BJ (cell line): ENCODE measurements around the gene WWP2. TPM values are rescaled to one million over a fixed set of nuclear protein-coding genes. Genes with fewer than 3 reads are reported as not detected.

ENCODE experiments used
- CTCF ChIA-PET: fragments of 350-600 bp; formaldehyde crosslinking; extraction: SDS; loops from one replicate; lab custom pipeline; 2021; ENCODE audit warnings: antibody characterized with exemption, inconsistent platforms; lab: Yijun Ruan, JAX
- POLR2A ChIA-PET: fragments of 300-600 bp; sonication (Branson Sonifier 250); formaldehyde crosslinking; extraction: SDS; loops from one replicate; lab custom pipeline; 2021; ENCODE audit warnings: antibody characterized with exemption; lab: Charles Lee
- DNase-seq: peaks from one replicate; pipeline ENCODE4 v3.0.0-alpha.2; 2011; ENCODE audit warnings: low read depth
- H3K27me3 ChIP-seq: 2 replicates; pipeline ENCODE4 v1.6.0; 2011; ENCODE audit warnings: low read length; ENCODE audit not compliant: control insufficient read depth, insufficient read depth
- H3K36me3 ChIP-seq: 2 replicates; pipeline ENCODE4 v1.5.1; 2011; ENCODE audit warnings: low read length; ENCODE audit not compliant: control insufficient read depth, insufficient read depth
- H3K4me3 ChIP-seq: 2 replicates; pipeline ENCODE4 v1.5.1; 2011; ENCODE audit warnings: low read depth, mild to moderate bottlenecking, control low read depth, low read length
- CTCF ChIP-seq: IDR thresholded peaks from 2 replicates; pipeline ENCODE4 v1.5.1; 2011; ENCODE audit warnings: low read depth, mild to moderate bottlenecking, control low read depth, inconsistent platforms, low read length, moderate library complexity; ENCODE audit not compliant: insufficient read depth
- polyA plus RNA-seq: library from polyadenylated mRNA; depleted of rRNA; stranded (reverse); fragments of >200 nt; gene quantifications from 2 replicates; pipeline ENCODE4 v1.2.3, GENCODE V29; 2011

Gene WWP2
- polyA plus RNA-seq, 1 experiment = 16.8 TPM

GRCh38 chr16:69836257-69836656, 74.1 kb downstream of the WWP2 start:
- Histone ChIP-seq H3K27me3 (no peaks in the 10 kb centered on the region), H3K4me3 (no peak overlapping the region), H3K36me3 (no peaks in the 10 kb centered on the region)
- TF ChIP-seq CTCF = no peak
- POLR2A ChIA-PET = no interaction called here
- CTCF ChIA-PET = no interaction called here
- DNase-seq = no peak

GRCh38 chr16:69837380-69837779, 75.2 kb downstream of the WWP2 start:
- no peaks in the 10 kb centered on the region for H3K36me3 ChIP-seq
- CTCF ChIA-PET = no interaction called here
- H3K4me3 ChIP-seq = no peak overlapping the region
- no peak for DNase-seq
- TF ChIP-seq CTCF = no peak
- H3K27me3 ChIP-seq = no peaks in the 10 kb centered on the region
- POLR2A ChIA-PET = no interaction called here

- ChIA-PET CTCF (no interaction called here), POLR2A (no interaction called here)
- no peak for DNase-seq
- no peak overlapping the region for H3K4me3 ChIP-seq
- no peaks in the 10 kb centered on the region for H3K27me3 ChIP-seq
- no peak for TF ChIP-seq CTCF
- no peaks in the 10 kb centered on the region for H3K36me3 ChIP-seq
Measured at GRCh38 chr16:69838489-69838888, 76.4 kb downstream of the WWP2 start.

GRCh38 chr16:69839240-69839688, 77.1 kb downstream of the WWP2 start:
- Histone ChIP-seq H3K4me3 (no peak overlapping the region), H3K27me3 (no peaks in the 10 kb centered on the region), H3K36me3 (no peaks in the 10 kb centered on the region)
- ChIA-PET POLR2A (no interaction called here), CTCF (no interaction called here)
- no peak for TF ChIP-seq CTCF
- no peak for DNase-seq

- POLR2A ChIA-PET = no interaction called here
- CTCF ChIA-PET = interaction anchor here (1.1 kb wide), 1 partner anchor 18 kb away, joined by 3 read pairs; no protein-coding TSS in a partner anchor
Measured at GRCh38 chr16:69839798-69840409, 77.8 kb downstream of the WWP2 start.

More at GRCh38 chr16:69839798-69840409, 77.8 kb downstream of the WWP2 start:
- Histone ChIP-seq H3K4me3 (no peak overlapping the region), H3K27me3 (no peaks in the 10 kb centered on the region), H3K36me3 (no peaks in the 10 kb centered on the region)
- DNase-seq = no peak
- no peak for TF ChIP-seq CTCF
